ENCODE measurements around the gene SH2B2.

The SH2B2 gene

DNA sequence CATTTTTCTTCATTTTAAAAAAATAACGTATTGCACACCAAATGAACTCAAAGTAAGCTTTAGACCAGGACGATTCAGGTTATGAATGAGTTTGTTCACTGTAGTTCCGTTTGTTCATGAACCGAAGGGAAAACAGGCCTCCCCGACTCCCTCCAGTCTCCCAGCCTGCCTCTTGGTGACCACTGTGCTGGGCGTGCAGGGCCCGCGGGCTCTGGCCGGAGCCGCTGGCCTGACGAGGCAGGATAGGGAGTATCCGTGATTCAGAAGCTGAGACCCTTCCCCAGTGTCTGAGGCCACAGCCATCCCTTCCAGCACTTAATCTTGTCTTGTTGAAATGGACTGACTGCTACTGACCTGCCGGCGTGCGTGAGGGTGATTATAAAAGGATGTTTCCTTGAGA lies 30.8 kb upstream of the SH2B2 start:
- Histone ChIP-seq H3K4ac (ENCODE audit: low read depth in 1 of 2, low read length in 2 of 2) (no peak overlapping the region), H2BK120ac (ENCODE audit: low read depth, low read length) (no peak overlapping the region), H2BK5ac (ENCODE audit: low read depth, low read length, poor library complexity, severe bottlenecking) (no peak overlapping the region), H3K9me3 (ENCODE audit: control insufficient read depth, low read length) (no peaks in the 10 kb centered on the region), H4K8ac (ENCODE audit: low read length) (no peak overlapping the region), H2BK12ac (ENCODE audit: low read length in 2 of 2) (no peak overlapping the region), H3K4me1 (ENCODE audit: control insufficient read depth, insufficient read depth, low read depth, low read length) (peaks cover 3% of the 10 kb centered on the region), H3K27ac (ENCODE audit: low read length, poor library complexity, severe bottlenecking) (no peak overlapping the region), H3K36me3 (ENCODE audit: control insufficient read depth in 1 of 2, insufficient read depth in 2 of 2, low read depth in 1 of 2, low read length in 2 of 2) (peaks cover 0 to 10% of the 10 kb centered on the region in 2 experiments), H3K18ac (ENCODE audit: low read depth in 1 of 2, low read length in 2 of 2) (no peak overlapping the region), H4K91ac (ENCODE audit: low read length) (no peak overlapping the region), H2AFZ (ENCODE audit: low read depth, low read length) (no peak overlapping the region), H3K14ac (ENCODE audit: low read length in 2 of 2) (peak overlapping the region in 1 of 2 experiments; percentile 23), H2AK5ac (ENCODE audit: low read length, severe bottlenecking) (no peak overlapping the region), H3K23ac (ENCODE audit: low read length in 2 of 2) (no peak overlapping the region), H3K9ac (ENCODE audit: low read length) (no peak overlapping the region), H2BK15ac (ENCODE audit: low read depth, poor library complexity, severe bottlenecking) (no peak overlapping the region), H3K79me1 (replicated peaks; ENCODE audit: low read length, poor library complexity, severe bottlenecking) (no peaks in the 10 kb centered on the region), H3K4me2 (ENCODE audit: low read length, poor library complexity, severe bottlenecking) (no peak overlapping the region), H3K27me3 (ENCODE audit: control insufficient read depth in 1 of 2, insufficient read depth in 1 of 2, low read length in 2 of 2) (no peaks in the 10 kb centered on the region), H3K4me3 (ENCODE audit: insufficient read depth in 1 of 2, low read depth in 1 of 2, low read length in 2 of 2) (no peak overlapping the region)
- DNase-seq: no peak
- 98% methylated on average over 12 of the region's 15 CpGs for WGBS

DNA sequence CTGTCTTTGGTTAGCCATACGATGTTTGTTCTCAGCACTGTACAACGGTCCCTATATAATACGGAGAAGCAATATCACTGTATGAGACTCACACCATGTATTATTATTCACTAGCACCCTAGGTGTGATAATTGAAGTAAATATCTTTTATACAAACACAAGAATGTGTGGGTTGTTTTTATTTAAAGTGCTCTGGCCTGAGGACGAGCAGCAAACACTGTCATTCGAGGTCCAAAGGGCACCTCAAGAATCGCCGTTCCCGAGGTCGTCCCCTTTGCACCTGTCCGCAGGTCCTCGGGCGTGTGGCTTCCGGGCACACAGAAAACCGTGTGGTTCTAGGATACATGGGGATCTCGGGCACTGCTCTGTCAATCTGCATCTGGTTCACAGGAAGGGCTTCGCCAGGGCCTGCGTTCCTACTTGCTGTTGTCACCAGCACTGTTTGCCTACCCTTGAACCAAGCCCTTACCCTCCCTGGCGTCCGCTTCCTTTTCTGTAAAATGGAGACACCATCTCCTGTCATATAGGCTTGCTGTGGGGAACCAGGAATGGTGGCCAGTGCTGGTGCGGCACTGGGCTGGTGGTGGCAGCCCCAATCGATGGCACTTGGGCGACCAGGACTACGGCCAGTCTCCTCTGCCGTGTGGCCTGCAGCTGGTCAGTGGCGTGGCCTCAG lies 28.5 kb upstream of the SH2B2 start:
- no peaks in the 10 kb centered on the region for H3K79me1 ChIP-seq (replicated peaks; ENCODE audit: low read length, poor library complexity, severe bottlenecking)
- no peak overlapping the region for H2BK5ac ChIP-seq (ENCODE audit: low read depth, low read length, poor library complexity, severe bottlenecking)
- no peak overlapping the region for H2AFZ ChIP-seq (ENCODE audit: low read depth, low read length)
- no peaks in the 10 kb centered on the region for H3K27me3 ChIP-seq (ENCODE audit: control insufficient read depth in 1 of 2, insufficient read depth in 1 of 2, low read length in 2 of 2)
- no peak overlapping the region for H3K27ac ChIP-seq (ENCODE audit: low read length, poor library complexity, severe bottlenecking)
- H3K14ac ChIP-seq (ENCODE audit: low read length in 2 of 2): no peak overlapping the region
- no peak overlapping the region for H3K4me3 ChIP-seq (ENCODE audit: insufficient read depth in 1 of 2, low read depth in 1 of 2, low read length in 2 of 2)
- no peak overlapping the region for H3K23ac ChIP-seq (ENCODE audit: low read length in 2 of 2)
- H3K4me2 ChIP-seq (ENCODE audit: low read length, poor library complexity, severe bottlenecking): no peak overlapping the region
- H3K36me3 ChIP-seq (ENCODE audit: control insufficient read depth in 1 of 2, insufficient read depth in 2 of 2, low read depth in 1 of 2, low read length in 2 of 2): peaks cover 0 to 8% of the 10 kb centered on the region in 2 experiments
- no peaks in the 10 kb centered on the region for H3K9me3 ChIP-seq (ENCODE audit: control insufficient read depth, low read length)
- H3K18ac ChIP-seq (ENCODE audit: low read depth in 1 of 2, low read length in 2 of 2): no peak overlapping the region
- 93% methylated on average over 23 of the region's 25 CpGs for WGBS
- H4K91ac ChIP-seq (ENCODE audit: low read length): no peak overlapping the region
- H2BK12ac ChIP-seq (ENCODE audit: low read length in 2 of 2): no peak overlapping the region
- H3K9ac ChIP-seq (ENCODE audit: low read length): no peak overlapping the region
- no peak overlapping the region for H2BK15ac ChIP-seq (ENCODE audit: low read depth, poor library complexity, severe bottlenecking)
- no peak overlapping the region for H4K8ac ChIP-seq (ENCODE audit: low read length)
- no peak overlapping the region for H2AK5ac ChIP-seq (ENCODE audit: low read length, severe bottlenecking)
- DNase-seq: no peak
- no peak overlapping the region for H2BK120ac ChIP-seq (ENCODE audit: low read depth, low read length)
- H3K4ac ChIP-seq (ENCODE audit: low read depth in 1 of 2, low read length in 2 of 2): no peak overlapping the region
- peaks cover 4% of the 10 kb centered on the region for H3K4me1 ChIP-seq (ENCODE audit: control insufficient read depth, insufficient read depth, low read depth, low read length)

DNA sequence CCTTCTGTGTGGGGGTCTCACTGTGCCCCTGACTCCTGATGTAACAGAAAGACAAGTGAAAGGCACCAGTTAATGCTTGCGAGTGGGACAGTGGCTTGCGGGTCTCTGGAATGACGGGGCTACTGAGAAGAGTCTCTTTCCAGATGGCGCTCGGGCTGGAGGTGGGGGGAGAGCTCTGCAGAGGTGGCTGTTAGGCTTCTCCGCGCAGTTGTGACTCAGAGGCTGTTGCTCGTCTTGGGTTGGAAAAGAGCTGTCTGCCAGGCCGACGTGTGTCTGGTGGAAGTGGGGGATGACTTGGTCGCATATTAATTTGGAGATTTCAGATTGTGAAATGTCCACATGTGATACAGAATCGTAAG lies 27.9 kb upstream of the SH2B2 start:
- H3K4ac ChIP-seq (ENCODE audit: low read depth in 1 of 2, low read length in 2 of 2): no peak overlapping the region
- H4K91ac ChIP-seq (ENCODE audit: low read length): no peak overlapping the region
- no peak overlapping the region for H3K14ac ChIP-seq (ENCODE audit: low read length in 2 of 2)
- no peak overlapping the region for H2AK5ac ChIP-seq (ENCODE audit: low read length, severe bottlenecking)
- H3K9ac ChIP-seq (ENCODE audit: low read length): no peak overlapping the region
- no peaks in the 10 kb centered on the region for H3K9me3 ChIP-seq (ENCODE audit: control insufficient read depth, low read length)
- H3K36me3 ChIP-seq (ENCODE audit: control insufficient read depth in 1 of 2, insufficient read depth in 2 of 2, low read depth in 1 of 2, low read length in 2 of 2): peaks cover 0 to 6% of the 10 kb centered on the region in 2 experiments
- DNase-seq: no peak
- H2BK12ac ChIP-seq (ENCODE audit: low read length in 2 of 2): no peak overlapping the region
- H4K8ac ChIP-seq (ENCODE audit: low read length): no peak overlapping the region
- H3K79me1 ChIP-seq (replicated peaks; ENCODE audit: low read length, poor library complexity, severe bottlenecking): no peaks in the 10 kb centered on the region
- H2BK15ac ChIP-seq (ENCODE audit: low read depth, poor library complexity, severe bottlenecking): no peak overlapping the region
- no peak overlapping the region for H2BK120ac ChIP-seq (ENCODE audit: low read depth, low read length)
- H3K27ac ChIP-seq (ENCODE audit: low read length, poor library complexity, severe bottlenecking): no peak overlapping the region
- no peak overlapping the region for H3K23ac ChIP-seq (ENCODE audit: low read length in 2 of 2)
- H3K18ac ChIP-seq (ENCODE audit: low read depth in 1 of 2, low read length in 2 of 2): no peak overlapping the region
- H2BK5ac ChIP-seq (ENCODE audit: low read depth, low read length, poor library complexity, severe bottlenecking): no peak overlapping the region
- no peak overlapping the region for H3K4me2 ChIP-seq (ENCODE audit: low read length, poor library complexity, severe bottlenecking)
- WGBS: 84% methylated on average over 9 of the region's 12 CpGs
- H3K4me3 ChIP-seq (ENCODE audit: insufficient read depth in 1 of 2, low read depth in 1 of 2, low read length in 2 of 2): no peak overlapping the region
- H2AFZ ChIP-seq (ENCODE audit: low read depth, low read length): no peak overlapping the region
- H3K27me3 ChIP-seq (ENCODE audit: control insufficient read depth in 1 of 2, insufficient read depth in 1 of 2, low read length in 2 of 2): no peaks in the 10 kb centered on the region
- peaks cover 4% of the 10 kb centered on the region for H3K4me1 ChIP-seq (ENCODE audit: control insufficient read depth, insufficient read depth, low read depth, low read length)

DNA sequence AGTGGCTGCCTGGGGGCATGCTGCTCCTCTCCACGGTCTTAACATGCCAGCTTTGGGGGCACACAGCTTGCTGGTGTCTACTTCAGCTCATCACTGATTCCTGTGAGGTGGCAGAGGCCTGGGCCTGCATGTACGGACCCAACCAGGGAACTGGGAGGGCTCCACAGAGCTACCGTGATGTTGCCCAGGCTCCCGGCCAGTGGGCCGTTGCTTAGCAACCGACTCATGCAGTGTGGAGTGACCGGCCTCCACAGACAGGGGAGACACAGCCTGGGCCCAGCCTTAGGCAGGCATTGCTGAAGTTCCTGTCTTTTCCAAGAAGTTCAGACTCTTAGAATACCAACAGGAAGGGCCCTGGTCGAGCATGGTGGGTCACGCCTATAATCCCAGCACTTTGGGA lies 25.8 kb upstream of the SH2B2 start:
- Histone ChIP-seq H4K8ac (ENCODE audit: low read length) (no peak overlapping the region), H3K27me3 (ENCODE audit: control insufficient read depth in 1 of 2, insufficient read depth in 1 of 2, low read length in 2 of 2) (no peaks in the 10 kb centered on the region), H3K9me3 (ENCODE audit: control insufficient read depth, low read length) (no peaks in the 10 kb centered on the region), H3K23ac (ENCODE audit: low read length in 2 of 2) (no peak overlapping the region), H4K91ac (ENCODE audit: low read length) (no peak overlapping the region), H3K4ac (ENCODE audit: low read depth in 1 of 2, low read length in 2 of 2) (no peak overlapping the region), H3K36me3 (ENCODE audit: control insufficient read depth in 1 of 2, insufficient read depth in 2 of 2, low read depth in 1 of 2, low read length in 2 of 2) (no peaks in the 10 kb centered on the region), H3K27ac (ENCODE audit: low read length, poor library complexity, severe bottlenecking) (no peak overlapping the region), H3K4me1 (ENCODE audit: control insufficient read depth, insufficient read depth, low read depth, low read length) (peaks cover 4% of the 10 kb centered on the region), H3K14ac (ENCODE audit: low read length in 2 of 2) (no peak overlapping the region), H3K79me1 (replicated peaks; ENCODE audit: low read length, poor library complexity, severe bottlenecking) (no peaks in the 10 kb centered on the region), H2BK12ac (ENCODE audit: low read length in 2 of 2) (no peak overlapping the region), H2AK5ac (ENCODE audit: low read length, severe bottlenecking) (no peak overlapping the region), H2BK5ac (ENCODE audit: low read depth, low read length, poor library complexity, severe bottlenecking) (no peak overlapping the region), H3K18ac (ENCODE audit: low read depth in 1 of 2, low read length in 2 of 2) (no peak overlapping the region), H3K4me2 (ENCODE audit: low read length, poor library complexity, severe bottlenecking) (no peak overlapping the region), H3K9ac (ENCODE audit: low read length) (no peak overlapping the region), H2BK120ac (ENCODE audit: low read depth, low read length) (no peak overlapping the region), H2BK15ac (ENCODE audit: low read depth, poor library complexity, severe bottlenecking) (no peak overlapping the region), H3K4me3 (ENCODE audit: insufficient read depth in 1 of 2, low read depth in 1 of 2, low read length in 2 of 2) (no peak overlapping the region), H2AFZ (ENCODE audit: low read depth, low read length) (no peak overlapping the region)
- WGBS: 66% methylated on average over 9 of the region's 9 CpGs
- peak; percentile 53 for DNase-seq

All from mesenchymal stem cell (in vitro differentiated cells and primary cell).